NCI-H146 treated with DMSO at 0.1 percent for 48 hours (cell line): ENCODE data around the gene ANO7.
A peak's percentile ranks its signal among the peaks of the same experiment; 100 is the strongest.

Source experiments
- DNase-seq: peaks from one replicate; lab custom pipeline; 2025; ENCODE audit not compliant: unreplicated experiment; lab: John Stamatoyannopoulos, UW

Gene ANO7

GRCh38 chr2:241188361-241189092 is at the start of gene ANO7:
ANO7 (plus strand) TSS chr2:241188677; CDS start chr2:241190064, 1,387 bp downstream.
- DNase-seq: no peak

GRCh38 chr2:241139531-241140444 is 48.7 kb upstream of the ANO7 start:
- no peak for DNase-seq

GRCh38 chr2:241140445-241140840 is 48.0 kb upstream of the ANO7 start:
- DNase-seq: no peak

- no peak for DNase-seq
These were observed 47.2 kb upstream of the ANO7 start for GRCh38 chr2:241141214-241141770.

- DNase-seq: no peak
These were observed 46.4 kb upstream of the ANO7 start for GRCh38 chr2:241142063-241142462.

- no peak for DNase-seq
These were observed 45.9 kb upstream of the ANO7 start for GRCh38 chr2:241142593-241142992.

- DNase-seq: no peak
These were observed 42.2 kb upstream of the ANO7 start for GRCh38 chr2:241146286-241146685.

- no peak for DNase-seq
These were observed 41.1 kb upstream of the ANO7 start for GRCh38 chr2:241147336-241147735.

- DNase-seq: no peak
These were observed 40.2 kb upstream of the ANO7 start for GRCh38 chr2:241148239-241148638.

- peak; percentile 84 for DNase-seq
These were observed 39.4 kb upstream of the ANO7 start, which contains the start of gene PASK for GRCh38 chr2:241148891-241149674. PASK (minus strand) TSS chr2:241149472; CDS start chr2:241143032, 6,440 bp downstream.

- no peak for DNase-seq
These were observed 38.9 kb upstream of the ANO7 start for GRCh38 chr2:241149675-241149924.

GRCh38 chr2:241149925-241150659 is 38.4 kb upstream of the ANO7 start, which contains the start of gene PPP1R7:
PPP1R7 (plus strand) TSS chr2:241150467; CDS start chr2:241150496, 29 bp downstream.
- DNase-seq: peak; percentile 79

- DNase-seq: no peak
These were observed 37.6 kb upstream of the ANO7 start for GRCh38 chr2:241150660-241151530.

- DNase-seq: no peak
These were observed 36.4 kb upstream of the ANO7 start for GRCh38 chr2:241151934-241152660.

GRCh38 chr2:241153616-241154015 is 34.9 kb upstream of the ANO7 start:
- no peak for DNase-seq

GRCh38 chr2:241154915-241155314 is 33.6 kb upstream of the ANO7 start:
- DNase-seq: no peak

- no peak for DNase-seq
These were observed 32.5 kb upstream of the ANO7 start for GRCh38 chr2:241155936-241156335.

- no peak for DNase-seq
These were observed 31.5 kb upstream of the ANO7 start for GRCh38 chr2:241156971-241157441.
